ENCODE results near the gene SMCO4. TPM values are rescaled to one million over a fixed set of nuclear protein-coding genes. Genes with fewer than 3 reads are reported as not detected.

SMCO4 gene
- total RNA-seq, 1 donor from 2014 or later: 9.6 TPM

- DNase-seq (ENCODE audit: extremely low spot score in 2 of 2): no peak
Observed at GRCh38 chr11:93569496-93569895, 26.3 kb upstream of the SMCO4 start.

GRCh38 chr11:93568726-93569125 lies 25.5 kb upstream of the SMCO4 start:
- Histone ChIP-seq H3K27me3 (no peaks in the 10 kb centered on the region), H3K36me3 (no peaks in the 10 kb centered on the region), H3K27ac (no peak overlapping the region), H3K4me3 (no peak overlapping the region), H3K4me1 (peaks cover 16% of the 10 kb centered on the region), H3K9me3 (no peaks in the 10 kb centered on the region)
- intact Hi-C loops (cut with DNase I): no loop called here
- TF ChIP-seq POLR2A (IDR thresholded peaks at IDR 0.05) (no peak), POLR2AphosphoS5 (IDR thresholded peaks at IDR 0.05; ENCODE audit: insufficient read depth in 1 of 2, low read depth in 1 of 2) (no peak), CTCF (IDR thresholded peaks at IDR 0.05) (no peak)
- no peak for DNase-seq (ENCODE audit: extremely low spot score in 2 of 2)

More at GRCh38 chr11:93569496-93569895, 26.3 kb upstream of the SMCO4 start:
- no peaks in the 10 kb centered on the region for H3K9me3 ChIP-seq
- intact Hi-C loops (cut with DNase I): no loop called here
- no peak overlapping the region for H3K27ac ChIP-seq
- no peak overlapping the region for H3K4me3 ChIP-seq
- TF ChIP-seq CTCF (IDR thresholded peaks at IDR 0.05) (no peak), POLR2A (IDR thresholded peaks at IDR 0.05) (no peak), POLR2AphosphoS5 (IDR thresholded peaks at IDR 0.05; ENCODE audit: insufficient read depth in 1 of 2, low read depth in 1 of 2) (no peak)
- H3K36me3 ChIP-seq: no peaks in the 10 kb centered on the region
- peaks cover 16% of the 10 kb centered on the region for H3K4me1 ChIP-seq
- no peaks in the 10 kb centered on the region for H3K27me3 ChIP-seq

GRCh38 chr11:93567401-93567895 lies 24.3 kb upstream of the SMCO4 start:
- intact Hi-C loops (cut with DNase I): no loop called here
- H3K9me3 ChIP-seq: no peaks in the 10 kb centered on the region
- no peak overlapping the region for H3K4me3 ChIP-seq
- TF ChIP-seq POLR2A (IDR thresholded peaks at IDR 0.05): no peak
- TF ChIP-seq POLR2AphosphoS5 (IDR thresholded peaks at IDR 0.05; ENCODE audit: insufficient read depth in 1 of 2, low read depth in 1 of 2): no peak
- TF ChIP-seq CTCF (IDR thresholded peaks at IDR 0.05): no peak
- H3K27me3 ChIP-seq: no peaks in the 10 kb centered on the region
- H3K27ac ChIP-seq: no peak overlapping the region
- DNase-seq (ENCODE audit: extremely low spot score in 2 of 2): no peak
- H3K36me3 ChIP-seq: no peaks in the 10 kb centered on the region
- H3K4me1 ChIP-seq: peaks cover 16% of the 10 kb centered on the region

DNA sequence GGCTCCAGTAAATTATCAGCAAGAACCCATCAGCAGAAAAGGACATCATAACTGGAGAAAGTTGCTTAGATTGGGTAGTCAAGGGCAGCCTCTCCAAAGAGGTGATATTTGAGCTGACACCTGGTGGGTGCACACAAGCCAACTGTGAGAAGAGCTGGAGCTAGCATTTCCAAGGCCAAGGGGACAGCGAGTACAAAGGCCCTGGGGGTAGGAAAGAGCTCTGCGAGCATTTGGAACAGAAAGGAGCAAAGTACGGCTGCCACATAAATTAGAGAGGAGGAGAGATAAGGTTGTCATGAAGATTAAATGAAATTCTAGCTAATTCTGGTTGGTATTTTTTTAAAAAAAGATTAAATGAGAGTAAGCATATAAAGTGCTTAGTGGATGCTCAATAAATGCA lies 21.7 kb upstream of the SMCO4 start:
- H3K4me3 ChIP-seq: no peak overlapping the region
- H3K9me3 ChIP-seq: no peaks in the 10 kb centered on the region
- no peak overlapping the region for H3K27ac ChIP-seq
- intact Hi-C loops (cut with DNase I): no loop called here
- H3K27me3 ChIP-seq: no peaks in the 10 kb centered on the region
- no peak for TF ChIP-seq POLR2A (IDR thresholded peaks at IDR 0.05)
- no peak for DNase-seq (ENCODE audit: extremely low spot score in 2 of 2)
- H3K4me1 ChIP-seq: peaks cover 8% of the 10 kb centered on the region
- H3K36me3 ChIP-seq: no peaks in the 10 kb centered on the region

DNA sequence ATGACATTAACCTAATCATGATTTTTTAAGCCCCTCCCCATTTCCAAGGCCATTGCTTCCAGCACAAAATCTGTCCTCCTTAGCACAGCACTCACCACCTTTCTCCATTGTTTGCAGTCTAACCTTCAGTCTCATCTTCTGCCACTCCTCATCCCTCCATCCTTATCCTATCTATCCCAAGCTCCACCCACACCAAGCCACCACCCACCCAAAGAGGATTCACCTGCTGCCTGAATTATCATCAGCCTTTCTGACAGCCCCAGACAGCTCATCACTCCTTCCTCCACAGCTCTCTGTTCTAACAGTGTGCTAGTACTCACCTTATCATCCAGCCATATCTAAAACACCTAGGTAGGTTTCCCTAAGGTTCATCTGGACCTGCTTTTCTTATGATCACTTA lies 20.7 kb upstream of the SMCO4 start:
- Histone ChIP-seq H3K9me3 (no peaks in the 10 kb centered on the region), H3K4me3 (no peak overlapping the region), H3K4me1 (peaks cover 8% of the 10 kb centered on the region), H3K27ac (no peak overlapping the region), H3K27me3 (no peaks in the 10 kb centered on the region), H3K36me3 (no peaks in the 10 kb centered on the region)
- TF ChIP-seq POLR2A (IDR thresholded peaks at IDR 0.05) (no peak), POLR2AphosphoS5 (IDR thresholded peaks at IDR 0.05; ENCODE audit: insufficient read depth in 1 of 2, low read depth in 1 of 2) (no peak), CTCF (IDR thresholded peaks at IDR 0.05) (no peak)
- intact Hi-C loops (cut with DNase I): no loop called here
- no peak for DNase-seq (ENCODE audit: extremely low spot score in 2 of 2)
